Smooth muscle cell (in vitro differentiated cells): Measurements from ENCODE around the gene SMARCE1. TPM values are rescaled to one million over a fixed set of nuclear protein-coding genes. Genes with fewer than 3 reads are reported as not detected.

Experiments used
- DNase-seq: peaks from one replicate; lab custom pipeline; 2025; ENCODE audit not compliant: unreplicated experiment; lab: John Stamatoyannopoulos, UW
- H2AFZ ChIP-seq: fragments of 200-600 bp; sonication (generic); 2 replicates; pipeline ENCODE4 v1.6.0; 2016; ENCODE audit warnings: antibody characterized with exemption, low read depth, mild to moderate bottlenecking
- H3F3A ChIP-seq: fragments of 200-600 bp; sonication (generic); 2 replicates; pipeline ENCODE4 v1.6.0; 2017; ENCODE audit warnings: antibody characterized with exemption, low read depth
- H3K27ac ChIP-seq: fragments of 200-600 bp; sonication (generic); 2 replicates; pipeline ENCODE4 v1.5.1; 2016; ENCODE audit warnings: low read depth, mild to moderate bottlenecking
- H3K27me3 ChIP-seq: fragments of 200-600 bp; sonication (generic); 2 replicates; pipeline ENCODE4 v1.6.1; 2016; ENCODE audit warnings: low read depth, mild to moderate bottlenecking
- H3K36me3 ChIP-seq: fragments of 200-600 bp; sonication (generic); 2 replicates; pipeline ENCODE4 v1.5.1; 2016; ENCODE audit warnings: low read depth
- H3K4me1 ChIP-seq: fragments of 200-600 bp; sonication (generic); 2 replicates; pipeline ENCODE4 v1.5.1; 2016; ENCODE audit warnings: low read depth
- H3K4me2 ChIP-seq: fragments of 200-600 bp; sonication (generic); 2 replicates; pipeline ENCODE4 v1.6.0; 2016; ENCODE audit warnings: mild to moderate bottlenecking
- H3K4me3 ChIP-seq: fragments of 200-600 bp; sonication (generic); 2 replicates; pipeline ENCODE4 v1.5.1; 2016; ENCODE audit warnings: mild to moderate bottlenecking
- H3K79me2 ChIP-seq: fragments of 200-600 bp; sonication (generic); 2 replicates; pipeline ENCODE4 v1.6.0; 2016; ENCODE audit warnings: low read depth, mild to moderate bottlenecking
- H3K9ac ChIP-seq: fragments of 200-600 bp; sonication (generic); 2 replicates; pipeline ENCODE4 v1.6.0; 2016; ENCODE audit warnings: low read depth
- H3K9me3 ChIP-seq: fragments of 200-600 bp; sonication (generic); replicated peaks from 2 replicates; pipeline ENCODE4 v1.5.1; 2016; ENCODE audit warnings: low read depth
- H4K20me1 ChIP-seq: fragments of 200-600 bp; sonication (generic); 2 replicates; pipeline ENCODE4 v1.6.0; 2016; ENCODE audit warnings: low read depth
- WGBS: methylation state at CpG from one replicate; pipeline ENCODE4 v1.1.7; 2016; ENCODE audit warnings: low lambda C conversion rate; 5-methylcytosine and 5-hydroxymethylcytosine counted together
- polyA plus RNA-seq: library from polyadenylated mRNA; unstranded; fragments of >200 nt; fragmentation: Nextera tagmentation; extraction: Ambion mirVana; gene quantifications from 2 replicates; pipeline ENCODE4 v1.2.1, GENCODE V29; 2016
- total RNA-seq: library from RNA; depleted of rRNA; stranded (reverse); fragments of >200 nt; gene quantifications from 2 replicates; pipeline ENCODE4 v1.2.3, GENCODE V29; 2014
- TF ChIP-seq, protein P1 (sequence below): fragments of 200-600 bp; sonication (generic); IDR thresholded peaks from 2 replicates; pipeline ENCODE4 v1.5.1; 2017; ENCODE audit warnings: borderline replicate concordance, mild to moderate bottlenecking, antibody characterized with exemption; ENCODE audit not compliant: insufficient read depth, poor library complexity, severe bottlenecking

SMARCE1 gene
- total and polyA plus RNA-seq, 2 experiments from 2014 or later: 87.5 to 115 TPM

DNA sequence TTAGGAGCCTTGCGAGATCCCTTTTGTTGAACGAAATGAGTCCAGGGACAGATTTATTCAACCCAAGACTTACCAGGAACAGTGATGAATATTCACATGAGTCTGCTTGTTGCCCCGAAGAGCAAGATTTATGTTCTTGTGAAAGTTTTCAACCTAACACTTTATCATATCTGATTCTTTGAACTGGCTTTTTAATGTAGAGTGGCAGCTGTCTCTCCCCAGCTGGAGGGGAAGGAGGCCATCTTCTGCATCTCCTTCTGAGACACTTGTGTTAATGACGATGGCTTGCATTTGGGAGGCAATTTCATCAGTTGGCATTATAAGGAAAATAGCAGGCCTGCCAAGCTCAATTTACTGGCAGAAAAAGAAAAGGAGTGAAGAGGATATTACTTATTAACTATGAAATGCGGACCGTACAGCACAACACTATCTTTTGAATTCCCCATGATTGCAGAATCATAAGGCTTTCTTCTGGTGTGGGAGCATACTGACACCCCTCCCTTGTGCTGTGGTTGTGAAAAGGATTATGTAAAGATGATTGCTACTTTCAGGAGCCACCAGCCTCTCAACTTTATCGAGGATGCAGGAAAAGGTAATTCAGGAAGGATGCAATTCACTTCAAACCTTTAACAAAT lies 35.7 kb downstream of the SMARCE1 start:
- H4K20me1 ChIP-seq: no peaks in the 10 kb centered on the region
- no peak overlapping the region for H3K9ac ChIP-seq
- no peaks in the 10 kb centered on the region for H3K27me3 ChIP-seq
- no peak overlapping the region for H3K27ac ChIP-seq
- no peak overlapping the region for H2AFZ ChIP-seq
- no peak for DNase-seq
- no peaks in the 10 kb centered on the region for H3K36me3 ChIP-seq
- no peaks in the 10 kb centered on the region for H3F3A ChIP-seq
- 88% methylated on average over 7 of the region's 7 CpGs for WGBS
- no peaks in the 10 kb centered on the region for H3K4me1 ChIP-seq
- no peaks in the 10 kb centered on the region for H3K9me3 ChIP-seq
- H3K4me2 ChIP-seq: no peak overlapping the region
- H3K4me3 ChIP-seq: no peak overlapping the region
- TF ChIP-seq, protein P1, sequence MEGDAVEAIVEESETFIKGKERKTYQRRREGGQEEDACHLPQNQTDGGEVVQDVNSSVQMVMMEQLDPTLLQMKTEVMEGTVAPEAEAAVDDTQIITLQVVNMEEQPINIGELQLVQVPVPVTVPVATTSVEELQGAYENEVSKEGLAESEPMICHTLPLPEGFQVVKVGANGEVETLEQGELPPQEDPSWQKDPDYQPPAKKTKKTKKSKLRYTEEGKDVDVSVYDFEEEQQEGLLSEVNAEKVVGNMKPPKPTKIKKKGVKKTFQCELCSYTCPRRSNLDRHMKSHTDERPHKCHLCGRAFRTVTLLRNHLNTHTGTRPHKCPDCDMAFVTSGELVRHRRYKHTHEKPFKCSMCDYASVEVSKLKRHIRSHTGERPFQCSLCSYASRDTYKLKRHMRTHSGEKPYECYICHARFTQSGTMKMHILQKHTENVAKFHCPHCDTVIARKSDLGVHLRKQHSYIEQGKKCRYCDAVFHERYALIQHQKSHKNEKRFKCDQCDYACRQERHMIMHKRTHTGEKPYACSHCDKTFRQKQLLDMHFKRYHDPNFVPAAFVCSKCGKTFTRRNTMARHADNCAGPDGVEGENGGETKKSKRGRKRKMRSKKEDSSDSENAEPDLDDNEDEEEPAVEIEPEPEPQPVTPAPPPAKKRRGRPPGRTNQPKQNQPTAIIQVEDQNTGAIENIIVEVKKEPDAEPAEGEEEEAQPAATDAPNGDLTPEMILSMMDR: no peak
- H3K79me2 ChIP-seq: no peaks in the 10 kb centered on the region

DNA sequence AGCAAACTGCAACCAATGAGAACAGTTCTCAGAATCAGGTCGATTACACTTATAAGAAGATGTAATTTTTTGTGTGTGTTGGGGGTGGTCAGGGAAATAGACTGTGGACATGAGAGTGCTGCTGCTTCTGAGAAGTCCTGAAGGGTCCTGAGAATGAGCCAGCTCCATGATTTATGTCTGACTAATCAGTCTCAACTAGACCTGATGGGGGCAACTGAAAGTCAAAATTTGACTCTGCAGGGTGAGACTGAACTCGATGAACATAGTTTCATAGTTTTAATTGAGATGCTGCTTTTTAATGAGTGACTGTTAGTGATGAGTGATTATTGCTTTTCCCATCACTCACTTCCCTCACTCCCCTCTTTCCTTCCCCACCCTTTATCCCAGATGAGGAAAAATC lies 37.3 kb downstream of the SMARCE1 start:
- no peaks in the 10 kb centered on the region for H3K4me1 ChIP-seq
- TF ChIP-seq, protein P1: no peak
- H3K9ac ChIP-seq: no peak overlapping the region
- H3F3A ChIP-seq: no peaks in the 10 kb centered on the region
- no peak for DNase-seq
- H3K36me3 ChIP-seq: no peaks in the 10 kb centered on the region
- H4K20me1 ChIP-seq: no peaks in the 10 kb centered on the region
- H3K27ac ChIP-seq: no peak overlapping the region
- no peak overlapping the region for H2AFZ ChIP-seq
- no peak overlapping the region for H3K4me2 ChIP-seq
- 85% methylated on average over 2 of the region's 2 CpGs for WGBS
- no peak overlapping the region for H3K4me3 ChIP-seq
- H3K9me3 ChIP-seq: no peaks in the 10 kb centered on the region
- no peaks in the 10 kb centered on the region for H3K27me3 ChIP-seq
- no peaks in the 10 kb centered on the region for H3K79me2 ChIP-seq

DNA sequence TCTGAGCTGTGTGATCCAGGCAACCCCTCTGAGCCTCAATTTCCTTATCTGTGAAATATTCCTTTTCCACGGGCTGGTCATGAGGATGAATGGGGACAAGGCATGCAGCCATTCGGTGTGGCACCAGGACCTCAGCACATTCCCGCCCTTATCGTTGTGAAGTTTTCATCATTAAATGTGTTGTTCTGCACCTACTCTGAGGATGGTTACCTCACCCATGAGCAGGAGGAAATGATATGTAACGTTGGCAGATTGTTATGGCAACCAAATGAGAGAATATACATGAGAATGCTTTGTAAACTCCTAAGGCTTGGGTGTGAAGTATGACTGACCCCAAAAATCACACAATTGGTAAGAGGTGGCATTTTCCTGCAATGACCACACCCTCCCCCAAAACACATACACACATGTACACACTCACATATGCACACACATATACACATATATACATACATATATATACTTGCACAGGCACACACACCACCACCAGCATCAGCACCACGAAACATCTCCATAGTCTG lies 39.5 kb downstream of the SMARCE1 start:
- no peak overlapping the region for H3K27ac ChIP-seq
- no peak overlapping the region for H2AFZ ChIP-seq
- H3K4me1 ChIP-seq: no peaks in the 10 kb centered on the region
- H3K79me2 ChIP-seq: no peaks in the 10 kb centered on the region
- TF ChIP-seq, protein P1: no peak
- H3K9ac ChIP-seq: no peak overlapping the region
- no peaks in the 10 kb centered on the region for H4K20me1 ChIP-seq
- no peaks in the 10 kb centered on the region for H3F3A ChIP-seq
- WGBS: 80% methylated on average over 6 of the region's 6 CpGs
- H3K4me3 ChIP-seq: no peak overlapping the region
- DNase-seq: no peak
- no peaks in the 10 kb centered on the region for H3K27me3 ChIP-seq
- no peaks in the 10 kb centered on the region for H3K36me3 ChIP-seq
- no peak overlapping the region for H3K4me2 ChIP-seq
- no peaks in the 10 kb centered on the region for H3K9me3 ChIP-seq

DNA sequence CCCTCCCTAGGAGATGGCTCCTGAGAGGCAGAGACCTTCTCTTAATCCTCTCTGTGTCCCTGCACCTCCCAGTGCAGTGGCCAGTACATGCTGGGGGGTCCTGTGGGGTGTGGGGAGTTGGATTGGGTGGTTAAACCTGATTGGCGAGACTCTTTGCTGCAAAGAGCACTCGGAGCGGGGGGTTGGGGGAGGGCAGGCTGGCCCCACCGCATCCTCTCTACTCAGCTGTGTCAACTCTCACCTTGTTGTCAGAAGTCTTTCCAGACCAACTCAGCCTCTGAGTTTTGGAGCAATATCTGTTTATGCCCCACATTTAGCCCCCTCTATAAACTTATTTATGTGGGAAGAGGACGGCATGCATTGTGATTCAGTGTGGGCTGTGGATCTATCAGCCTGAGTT lies 40.0 kb downstream of the SMARCE1 start:
- Histone ChIP-seq H3K27ac (no peak overlapping the region), H2AFZ (no peak overlapping the region), H3K4me2 (no peak overlapping the region), H3K27me3 (no peaks in the 10 kb centered on the region), H3K4me3 (no peak overlapping the region), H3K9me3 (no peaks in the 10 kb centered on the region), H3K9ac (no peak overlapping the region), H4K20me1 (no peaks in the 10 kb centered on the region), H3K36me3 (no peaks in the 10 kb centered on the region), H3F3A (peaks cover under 1% of the 10 kb centered on the region), H3K4me1 (no peaks in the 10 kb centered on the region), H3K79me2 (no peaks in the 10 kb centered on the region)
- WGBS: 79% methylated on average over 5 of the region's 5 CpGs
- TF ChIP-seq, protein P1: no peak
- no peak for DNase-seq
